Mesendoderm (in vitro differentiated cells): ENCODE data around the gene TNFRSF21.

Experiments
- DNase-seq: peaks from one replicate; pipeline ENCODE4 v3.0.0; 2013
- H2AK5ac ChIP-seq: 2 replicates; pipeline ENCODE4 v1.6.1; 2013; ENCODE audit warnings: low read length, inconsistent platforms
- H2BK120ac ChIP-seq: 2 replicates; pipeline ENCODE4 v1.6.1; 2013; ENCODE audit warnings: low read depth, mild to moderate bottlenecking, low read length, moderate library complexity, mixed read lengths
- H2BK15ac ChIP-seq: replicated peaks from 2 replicates; pipeline ENCODE4 v1.6.1; 2013; ENCODE audit warnings: low read depth, mild to moderate bottlenecking, moderate library complexity
- H2BK5ac ChIP-seq: 2 replicates; pipeline ENCODE4 v1.6.1; 2013; ENCODE audit warnings: low read length, inconsistent platforms
- H3K18ac ChIP-seq: 2 replicates; pipeline ENCODE4 v1.6.1; 2013; ENCODE audit warnings: mild to moderate bottlenecking, low read length, mixed read lengths
- H3K23ac ChIP-seq: one replicate; pipeline ENCODE4 v1.6.1; 2013; ENCODE audit warnings: low read length
- H3K27ac ChIP-seq: 2 replicates; pipeline ENCODE4 v1.5.1; 2013; ENCODE audit warnings: low read depth, mild to moderate bottlenecking, inconsistent platforms, low read length, moderate library complexity
- H3K27me3 ChIP-seq: 2 replicates; pipeline ENCODE4 v1.6.1; 2013; ENCODE audit warnings: low read length, control low read depth, mild to moderate bottlenecking, inconsistent platforms; ENCODE audit not compliant: insufficient read depth, poor library complexity
- H3K36me3 ChIP-seq: 2 replicates; pipeline ENCODE4 v1.6.1; 2013; ENCODE audit warnings: low read length, inconsistent platforms; ENCODE audit not compliant: control insufficient read depth, insufficient read depth
- H3K4ac ChIP-seq: one replicate; pipeline ENCODE4 v1.6.1; 2013; ENCODE audit warnings: low read depth, mild to moderate bottlenecking, low read length, moderate library complexity
- H3K4me1 ChIP-seq: 2 replicates; pipeline ENCODE4 v1.6.1; 2013; ENCODE audit warnings: low read depth, low read length, inconsistent platforms; ENCODE audit not compliant: control insufficient read depth
- H3K4me2 ChIP-seq: 2 replicates; pipeline ENCODE4 v1.6.1; 2013; ENCODE audit warnings: low read length
- H3K4me3 ChIP-seq: 2 replicates; pipeline ENCODE4 v1.5.1; 2013; ENCODE audit warnings: mild to moderate bottlenecking, low read length
- H3K56ac ChIP-seq: one replicate; pipeline ENCODE4 v1.6.1; 2013; ENCODE audit warnings: low read length
- H3K79me1 ChIP-seq: 2 replicates; pipeline ENCODE4 v1.6.1; 2013; ENCODE audit warnings: low read length, inconsistent platforms
- H3K79me2 ChIP-seq: 2 replicates; pipeline ENCODE4 v1.6.1; 2013; ENCODE audit warnings: mild to moderate bottlenecking, low read length; ENCODE audit not compliant: control insufficient read depth, insufficient read depth
- H3K9ac ChIP-seq: 2 replicates; pipeline ENCODE4 v1.6.1; 2013; ENCODE audit warnings: low read length, inconsistent platforms
- H4K5ac ChIP-seq: one replicate; pipeline ENCODE4 v1.6.1; 2013; ENCODE audit warnings: low read length
- H4K8ac ChIP-seq: one replicate; pipeline ENCODE4 v1.6.1; 2013; ENCODE audit warnings: low read depth, mild to moderate bottlenecking, control low read depth, low read length, moderate library complexity
- WGBS: extraction: QIAGEN DNeasy Blood & Tissue Kit; methylation state at CpG from one replicate; pipeline ENCODE4 v1.1.7; 2013; ENCODE audit warnings: low lambda C conversion rate, missing lambda C conversion rate; ENCODE audit not compliant: insufficient coverage; ENCODE audit errors: extremely low coverage; 5-methylcytosine and 5-hydroxymethylcytosine counted together

Gene TNFRSF21

DNA sequence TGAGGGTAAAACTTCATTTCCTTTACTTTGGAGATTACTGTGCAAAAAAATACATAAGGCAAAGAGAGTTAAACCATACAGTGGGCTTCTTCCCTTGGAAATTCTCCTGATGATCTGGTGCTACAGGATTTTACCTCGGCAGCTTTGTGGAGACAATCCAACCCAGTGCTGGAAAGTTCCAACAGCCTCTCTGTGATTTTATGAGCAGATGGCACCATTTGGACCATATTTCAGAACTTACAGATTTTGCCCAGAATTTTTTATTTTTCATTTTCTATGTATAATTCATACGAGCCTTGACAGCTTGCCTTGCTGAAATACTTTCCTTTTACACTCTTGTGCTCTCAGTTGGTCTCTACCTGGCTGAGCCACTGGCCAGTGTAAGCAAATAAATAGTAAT, 43.3 kb upstream of the TNFRSF21 start:
- H4K5ac ChIP-seq, result no peak overlapping the region
- H3K79me1 ChIP-seq, result no peaks in the 10 kb centered on the region
- no peak overlapping the region for H3K56ac ChIP-seq
- no peaks in the 10 kb centered on the region for H3K27me3 ChIP-seq
- no peak overlapping the region for H3K9ac ChIP-seq
- H3K18ac ChIP-seq, result no peak overlapping the region
- H3K27ac ChIP-seq, result no peak overlapping the region
- no peaks in the 10 kb centered on the region for H3K79me2 ChIP-seq
- no peak overlapping the region for H2BK120ac ChIP-seq
- WGBS, result no CpG with 5 or more reads among the region's 2 CpGs
- H2BK15ac ChIP-seq, result no peak overlapping the region
- DNase-seq, result no peak
- H3K4me3 ChIP-seq, result no peak overlapping the region
- no peak overlapping the region for H3K23ac ChIP-seq
- H3K4me1 ChIP-seq, result no peaks in the 10 kb centered on the region
- no peak overlapping the region for H3K4me2 ChIP-seq
- no peaks in the 10 kb centered on the region for H3K36me3 ChIP-seq
- H3K4ac ChIP-seq, result no peak overlapping the region
- H4K8ac ChIP-seq, result no peak overlapping the region
- H2AK5ac ChIP-seq, result no peak overlapping the region
- H2BK5ac ChIP-seq, result no peak overlapping the region

DNA sequence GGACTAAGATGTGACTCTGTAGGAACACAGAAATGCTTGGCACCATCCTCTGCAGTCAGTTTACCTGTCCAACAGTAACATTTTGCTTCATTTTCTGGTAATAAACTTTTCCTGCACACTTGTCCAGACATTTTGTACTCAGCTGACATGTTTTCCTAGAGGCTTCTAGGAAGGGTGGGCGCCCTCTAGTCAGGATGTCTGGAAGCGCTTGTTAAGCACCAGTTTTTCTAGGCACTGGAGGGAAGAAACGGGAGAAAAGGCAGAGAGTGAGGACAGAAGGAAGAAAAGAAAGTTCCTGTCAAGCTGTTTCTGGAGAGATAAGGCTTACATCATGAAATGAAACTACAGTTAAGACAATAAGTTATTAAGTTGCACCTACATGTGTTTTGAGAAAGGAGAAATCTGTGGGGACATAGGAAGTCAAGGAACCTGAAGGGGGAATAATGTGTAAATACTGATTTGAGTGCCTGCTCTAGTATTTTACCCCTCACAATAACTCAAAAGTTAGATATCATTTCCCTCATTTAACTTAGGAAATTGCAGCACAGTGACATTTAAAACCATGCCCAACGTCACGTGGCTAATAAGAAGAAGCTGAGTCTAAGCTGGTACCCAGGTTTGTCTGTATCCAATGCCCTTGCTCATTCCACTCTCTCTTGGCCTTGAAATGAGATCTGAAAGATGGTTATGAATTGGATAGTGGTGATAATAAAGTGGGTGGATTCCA, 42.7 kb upstream of the TNFRSF21 start:
- Histone ChIP-seq H3K18ac (no peak overlapping the region), H3K23ac (no peak overlapping the region), H2AK5ac (no peak overlapping the region), H3K27me3 (no peaks in the 10 kb centered on the region), H3K4me3 (no peak overlapping the region), H3K36me3 (no peaks in the 10 kb centered on the region), H4K5ac (no peak overlapping the region), H3K9ac (no peak overlapping the region), H3K79me2 (no peaks in the 10 kb centered on the region), H3K4me2 (no peak overlapping the region), H3K27ac (no peak overlapping the region), H2BK120ac (no peak overlapping the region), H2BK5ac (no peak overlapping the region), H3K56ac (no peak overlapping the region), H3K4me1 (no peaks in the 10 kb centered on the region), H3K79me1 (no peaks in the 10 kb centered on the region), H4K8ac (no peak overlapping the region), H3K4ac (no peak overlapping the region), H2BK15ac (no peak overlapping the region)
- no CpG with 5 or more reads among the region's 5 CpGs for WGBS
- DNase-seq, result peak; percentile 35

DNA sequence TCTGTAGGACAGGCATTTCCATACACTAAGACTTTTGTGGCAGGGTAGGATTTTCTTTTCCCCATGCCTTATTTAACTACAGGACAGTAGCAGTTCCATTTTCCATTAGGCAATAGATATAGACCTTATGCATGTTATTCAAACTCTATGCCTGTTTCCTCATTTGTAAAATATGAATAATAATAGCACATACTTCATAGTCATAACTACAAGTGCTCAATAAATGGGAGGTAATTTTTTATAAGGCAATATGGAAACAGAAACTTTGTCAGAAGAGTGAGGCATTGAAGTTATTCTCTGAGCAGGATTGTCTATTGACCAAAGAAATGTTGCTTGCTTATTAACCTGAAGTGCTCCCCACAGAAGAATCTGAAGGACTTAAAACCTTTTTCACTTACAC, 41.9 kb upstream of the TNFRSF21 start:
- Histone ChIP-seq H3K4me2 (no peak overlapping the region), H3K79me1 (no peaks in the 10 kb centered on the region), H3K27ac (no peak overlapping the region), H2BK120ac (no peak overlapping the region), H3K18ac (no peak overlapping the region), H4K5ac (no peak overlapping the region), H3K4me3 (no peak overlapping the region), H3K9ac (no peak overlapping the region), H3K36me3 (no peaks in the 10 kb centered on the region), H2AK5ac (no peak overlapping the region), H3K27me3 (no peaks in the 10 kb centered on the region), H3K23ac (no peak overlapping the region), H2BK15ac (no peak overlapping the region), H4K8ac (no peak overlapping the region), H3K4me1 (no peaks in the 10 kb centered on the region), H3K79me2 (no peaks in the 10 kb centered on the region), H2BK5ac (no peak overlapping the region), H3K56ac (no peak overlapping the region), H3K4ac (no peak overlapping the region)
- DNase-seq, result no peak

DNA sequence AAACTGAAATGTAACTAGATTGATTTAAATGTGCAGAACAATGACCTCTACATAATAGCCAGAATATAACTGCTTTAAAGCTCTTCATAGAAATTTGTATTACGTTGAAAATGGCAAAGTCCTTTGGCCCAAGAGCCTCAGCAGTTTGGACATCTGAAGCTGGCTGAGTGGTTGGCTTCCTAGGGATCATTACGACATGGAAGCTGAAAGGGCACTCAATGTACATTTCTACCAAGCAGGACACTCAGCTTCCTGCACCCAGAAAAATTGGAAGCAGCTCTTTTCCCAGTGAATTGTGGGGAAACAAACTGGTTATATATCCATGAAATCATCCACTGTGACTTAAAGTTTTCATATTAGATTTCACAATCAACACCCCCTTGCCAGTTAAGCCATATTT, 40.2 kb upstream of the TNFRSF21 start:
- Histone ChIP-seq H2AK5ac (no peak overlapping the region), H3K4me1 (no peaks in the 10 kb centered on the region), H4K5ac (no peak overlapping the region), H3K79me2 (no peaks in the 10 kb centered on the region), H2BK120ac (no peak overlapping the region), H3K56ac (no peak overlapping the region), H3K4me2 (no peak overlapping the region), H3K23ac (no peak overlapping the region), H3K4ac (no peak overlapping the region), H3K4me3 (no peak overlapping the region), H3K79me1 (no peaks in the 10 kb centered on the region), H3K18ac (no peak overlapping the region), H3K36me3 (no peaks in the 10 kb centered on the region), H3K27me3 (no peaks in the 10 kb centered on the region), H4K8ac (no peak overlapping the region), H2BK5ac (no peak overlapping the region), H3K27ac (no peak overlapping the region), H3K9ac (no peak overlapping the region), H2BK15ac (no peak overlapping the region)
- no CpG with 5 or more reads among the region's 2 CpGs for WGBS
- no peak for DNase-seq

DNA sequence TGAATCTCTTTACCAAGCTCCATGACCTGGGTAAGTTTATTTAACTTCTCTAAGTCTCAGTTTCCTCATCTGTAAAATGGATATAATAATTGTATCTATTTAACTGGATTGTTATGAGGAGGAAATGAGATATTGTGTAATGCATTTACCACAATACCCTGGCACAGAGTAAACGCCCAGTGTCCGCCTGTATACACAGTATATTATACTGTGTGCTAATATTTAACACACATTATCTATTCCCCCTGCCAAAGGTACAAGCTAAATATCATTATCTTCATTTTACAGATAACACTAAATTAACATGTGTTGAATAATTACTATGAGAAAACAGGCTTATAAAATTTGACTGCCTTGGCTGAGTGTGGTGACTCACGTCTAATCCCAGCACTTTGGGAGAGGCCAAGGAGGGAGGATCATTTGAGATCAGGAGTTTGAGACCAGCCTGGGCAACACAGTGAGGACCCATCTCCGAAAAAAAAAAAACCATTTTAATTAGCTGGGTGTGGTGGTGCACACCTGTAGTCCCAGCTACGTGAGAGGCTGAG, 38.7 kb upstream of the TNFRSF21 start:
- Histone ChIP-seq H2BK5ac (no peak overlapping the region), H3K79me1 (no peaks in the 10 kb centered on the region), H4K5ac (no peak overlapping the region), H3K79me2 (no peaks in the 10 kb centered on the region), H2AK5ac (no peak overlapping the region), H3K56ac (no peak overlapping the region), H3K23ac (no peak overlapping the region), H2BK15ac (no peak overlapping the region), H3K27ac (no peak overlapping the region), H3K27me3 (no peaks in the 10 kb centered on the region), H3K4me1 (no peaks in the 10 kb centered on the region), H3K4me2 (no peak overlapping the region), H2BK120ac (no peak overlapping the region), H4K8ac (no peak overlapping the region), H3K9ac (no peak overlapping the region), H3K4me3 (no peak overlapping the region), H3K36me3 (no peaks in the 10 kb centered on the region), H3K4ac (no peak overlapping the region), H3K18ac (no peak overlapping the region)
- no CpG with 5 or more reads among the region's 5 CpGs for WGBS
- DNase-seq, result no peak

DNA sequence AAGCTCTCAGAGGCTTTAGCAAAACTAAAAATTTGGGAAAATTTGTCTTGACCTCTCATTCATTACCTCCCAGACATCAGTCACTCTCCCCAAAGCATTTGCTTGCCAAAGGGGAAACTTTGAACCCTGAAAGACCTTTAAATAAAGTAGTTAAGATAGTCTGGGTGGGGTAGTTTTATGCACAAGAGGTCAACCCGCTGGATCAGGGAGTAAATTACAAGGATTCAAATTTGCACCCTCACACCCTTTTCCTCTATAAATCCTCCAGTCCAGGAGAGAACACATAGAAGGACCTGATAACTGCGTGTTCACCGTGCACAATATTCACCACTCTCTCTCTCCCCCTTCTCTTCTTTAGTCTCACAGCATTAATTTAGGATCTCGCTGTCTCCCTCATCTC, 36.1 kb upstream of the TNFRSF21 start:
- H3K9ac ChIP-seq, result no peak overlapping the region
- no peak overlapping the region for H3K23ac ChIP-seq

More for the DNA sequence above, 36.1 kb upstream of the TNFRSF21 start:
- no peak overlapping the region for H2BK120ac ChIP-seq
- no peak overlapping the region for H3K4me3 ChIP-seq
- no peak overlapping the region for H2AK5ac ChIP-seq
- DNase-seq, result no peak
- H3K36me3 ChIP-seq, result no peaks in the 10 kb centered on the region
- H3K56ac ChIP-seq, result no peak overlapping the region
- H4K5ac ChIP-seq, result no peak overlapping the region
- H3K18ac ChIP-seq, result no peak overlapping the region
- no CpG with 5 or more reads among the region's 4 CpGs for WGBS
- no peaks in the 10 kb centered on the region for H3K79me1 ChIP-seq
- H3K27me3 ChIP-seq, result no peaks in the 10 kb centered on the region
- H3K4me1 ChIP-seq, result no peaks in the 10 kb centered on the region
- no peaks in the 10 kb centered on the region for H3K79me2 ChIP-seq
- no peak overlapping the region for H2BK15ac ChIP-seq
- H2BK5ac ChIP-seq, result no peak overlapping the region
- H3K27ac ChIP-seq, result no peak overlapping the region
- no peak overlapping the region for H3K4me2 ChIP-seq
- H3K4ac ChIP-seq, result no peak overlapping the region
- no peak overlapping the region for H4K8ac ChIP-seq
